GM18519 (cell line): Measurements from ENCODE around the gene DNAJC11.

Experiments
- ATAC-seq: cut with Tn5 transposase; IDR thresholded peaks from one replicate; pipeline ENCODE4 v1.9.1; 2021; ENCODE audit warnings: mild to moderate bottlenecking, moderate library complexity; ENCODE audit not compliant: unreplicated experiment, low FRiP score

DNAJC11 gene

GRCh38 chr1:6627031-6627430, 74.6 kb downstream of the DNAJC11 start:
- ATAC-seq: no peak

- peak; percentile 23 for ATAC-seq
Observed at GRCh38 chr1:6625584-6626149, 75.9 kb downstream of the DNAJC11 start.

- ATAC-seq: peak; percentile 37
Observed at GRCh38 chr1:6624710-6625583, 76.7 kb downstream of the DNAJC11 start, which contains the start of gene THAP3. THAP3 (plus strand) TSS chr1:6624868; CDS start chr1:6625219, 351 bp downstream.

- no peak for ATAC-seq
Observed at GRCh38 chr1:6623269-6623965, 78.2 kb downstream of the DNAJC11 start.

GRCh38 chr1:6622396-6623152, 79.0 kb downstream of the DNAJC11 start:
- ATAC-seq: no peak

GRCh38 chr1:6621429-6622391, 79.9 kb downstream of the DNAJC11 start:
- ATAC-seq: no peak

- ATAC-seq: no peak
Observed at GRCh38 chr1:6619045-6619444, 82.6 kb downstream of the DNAJC11 start.

- ATAC-seq: no peak
Observed at GRCh38 chr1:6614929-6615785, 86.5 kb downstream of the DNAJC11 start.

GRCh38 chr1:6614019-6614928, 87.3 kb downstream of the DNAJC11 start:
- ATAC-seq: no peak

- peak; percentile 77 for ATAC-seq
Observed at GRCh38 chr1:6613361-6614018, 88.1 kb downstream of the DNAJC11 start, which contains the start of gene PHF13. PHF13 (plus strand) TSS chr1:6613731; CDS start chr1:6614067, 336 bp downstream.

GRCh38 chr1:6612641-6613360, 88.8 kb downstream of the DNAJC11 start:
- peak; percentile 13 for ATAC-seq

GRCh38 chr1:6603915-6604558, 97.6 kb downstream of the DNAJC11 start:
- ATAC-seq: no peak

- peak; percentile 13 for ATAC-seq
Observed at GRCh38 chr1:6603238-6603914, 98.2 kb downstream of the DNAJC11 start.

GRCh38 chr1:6602669-6603237, 98.9 kb downstream of the DNAJC11 start, which contains the start of gene KLHL21:
KLHL21 (minus strand) TSS chr1:6602869; CDS start chr1:6602817, 52 bp downstream.
- ATAC-seq: peak; percentile 41
